Prostate gland (tissue), 2 donors: ENCODE measurements around the gene DNLZ.

Experiments used
- CTCF ChIP-seq, 4 experiments: fragments of 200-600 bp in 2 of 4; fragments of 450-650 bp in 2 of 4; sonication (generic) in 2 of 4; IDR thresholded peaks; 1 replicate in 3 of 4; 2 replicates in 1 of 4; pipeline ENCODE4 v1.5.1; 2016 to 2019; ENCODE audit warnings: antibody characterized with exemption in 4 of 4, mild to moderate bottlenecking in 2 of 4, moderate library complexity in 2 of 4
- POLR2A ChIP-seq: fragments of 450-650 bp; IDR thresholded peaks from one replicate; pipeline ENCODE4 v1.6.1; 2016; ENCODE audit warnings: antibody characterized with exemption, mild to moderate bottlenecking
- POLR2AphosphoS5 ChIP-seq: sonication (generic); formaldehyde crosslinking; IDR thresholded peaks from one replicate; pipeline ENCODE4 v1.6.1; 2017; ENCODE audit warnings: antibody characterized with exemption

- TF ChIP-seq POLR2A (no peak), CTCF (IDR thresholded peaks at IDR 0.05) (no peak), POLR2AphosphoS5 (no peak)
Observed at GRCh38 chr9:136336881-136337280, 26.7 kb downstream of the DNLZ start.
